Ishikawa (cell line): ENCODE data around the gene ADD2.

Experiments used
- CEBPB ChIP-seq: IDR thresholded peaks from 2 replicates; pipeline ENCODE4 v1.6.1; 2012
- CREB1 ChIP-seq: IDR thresholded peaks from 2 replicates; pipeline ENCODE4 v1.6.1; 2012; ENCODE audit warnings: low read depth
- EP300 ChIP-seq: IDR thresholded peaks from 2 replicates; pipeline ENCODE4 v1.6.1; 2012; ENCODE audit warnings: borderline replicate concordance
- FOXM1 ChIP-seq: IDR thresholded peaks from 2 replicates; pipeline ENCODE4 v1.6.1; 2012; ENCODE audit warnings: low read depth, borderline replicate concordance
- NFIC ChIP-seq: IDR thresholded peaks from 2 replicates; pipeline ENCODE4 v1.6.1; 2012
- RAD21 ChIP-seq: IDR thresholded peaks from 2 replicates; pipeline ENCODE4 v1.6.1; 2012; ENCODE audit warnings: low read depth
- TAF1 ChIP-seq: IDR thresholded peaks from 2 replicates; pipeline ENCODE4 v1.6.1; 2012; ENCODE audit warnings: low read depth, mild to moderate bottlenecking
- YY1 ChIP-seq: IDR thresholded peaks from 2 replicates; pipeline ENCODE4 v1.6.1; 2012; ENCODE audit warnings: low read depth
- ZBTB7A ChIP-seq: IDR thresholded peaks from 2 replicates; pipeline ENCODE4 v1.6.1; 2012; ENCODE audit warnings: low read depth
- TF ChIP-seq, protein P1 (sequence below): IDR thresholded peaks from 2 replicates; pipeline ENCODE4 v1.6.1; 2012; ENCODE audit warnings: low read depth, mild to moderate bottlenecking
- TF ChIP-seq, protein P2 (sequence below): IDR thresholded peaks from 2 replicates; pipeline ENCODE4 v1.6.1; 2012
- TF ChIP-seq, protein P3 (sequence below): IDR thresholded peaks from 2 replicates; pipeline ENCODE4 v1.6.1; 2012

DNA sequence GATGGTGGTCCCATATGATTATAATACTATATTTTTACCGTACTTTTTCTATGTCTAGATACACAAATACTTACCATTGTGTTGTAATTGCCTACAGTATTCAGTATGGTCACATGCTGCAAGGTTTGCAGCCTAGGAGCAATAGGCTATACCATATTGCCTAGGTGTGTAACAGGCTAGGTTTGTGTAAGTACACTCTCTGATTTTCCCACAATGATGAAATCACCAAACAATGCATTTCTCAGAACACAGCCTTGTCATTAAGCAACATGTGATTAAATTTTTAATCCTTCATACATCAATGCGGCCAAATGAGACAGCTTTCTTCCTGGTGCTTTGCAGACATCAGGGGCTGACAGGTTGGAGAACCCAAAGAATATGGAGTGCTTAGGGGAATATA lies 37.3 kb downstream of the ADD2 start:
- TF ChIP-seq, protein P1, sequence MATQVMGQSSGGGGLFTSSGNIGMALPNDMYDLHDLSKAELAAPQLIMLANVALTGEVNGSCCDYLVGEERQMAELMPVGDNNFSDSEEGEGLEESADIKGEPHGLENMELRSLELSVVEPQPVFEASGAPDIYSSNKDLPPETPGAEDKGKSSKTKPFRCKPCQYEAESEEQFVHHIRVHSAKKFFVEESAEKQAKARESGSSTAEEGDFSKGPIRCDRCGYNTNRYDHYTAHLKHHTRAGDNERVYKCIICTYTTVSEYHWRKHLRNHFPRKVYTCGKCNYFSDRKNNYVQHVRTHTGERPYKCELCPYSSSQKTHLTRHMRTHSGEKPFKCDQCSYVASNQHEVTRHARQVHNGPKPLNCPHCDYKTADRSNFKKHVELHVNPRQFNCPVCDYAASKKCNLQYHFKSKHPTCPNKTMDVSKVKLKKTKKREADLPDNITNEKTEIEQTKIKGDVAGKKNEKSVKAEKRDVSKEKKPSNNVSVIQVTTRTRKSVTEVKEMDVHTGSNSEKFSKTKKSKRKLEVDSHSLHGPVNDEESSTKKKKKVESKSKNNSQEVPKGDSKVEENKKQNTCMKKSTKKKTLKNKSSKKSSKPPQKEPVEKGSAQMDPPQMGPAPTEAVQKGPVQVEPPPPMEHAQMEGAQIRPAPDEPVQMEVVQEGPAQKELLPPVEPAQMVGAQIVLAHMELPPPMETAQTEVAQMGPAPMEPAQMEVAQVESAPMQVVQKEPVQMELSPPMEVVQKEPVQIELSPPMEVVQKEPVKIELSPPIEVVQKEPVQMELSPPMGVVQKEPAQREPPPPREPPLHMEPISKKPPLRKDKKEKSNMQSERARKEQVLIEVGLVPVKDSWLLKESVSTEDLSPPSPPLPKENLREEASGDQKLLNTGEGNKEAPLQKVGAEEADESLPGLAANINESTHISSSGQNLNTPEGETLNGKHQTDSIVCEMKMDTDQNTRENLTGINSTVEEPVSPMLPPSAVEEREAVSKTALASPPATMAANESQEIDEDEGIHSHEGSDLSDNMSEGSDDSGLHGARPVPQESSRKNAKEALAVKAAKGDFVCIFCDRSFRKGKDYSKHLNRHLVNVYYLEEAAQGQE: no peak
- TF ChIP-seq, protein P2, sequence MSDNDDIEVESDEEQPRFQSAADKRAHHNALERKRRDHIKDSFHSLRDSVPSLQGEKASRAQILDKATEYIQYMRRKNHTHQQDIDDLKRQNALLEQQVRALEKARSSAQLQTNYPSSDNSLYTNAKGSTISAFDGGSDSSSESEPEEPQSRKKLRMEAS: no peak
- no peak for TF ChIP-seq CREB1
- TF ChIP-seq, protein P3, sequence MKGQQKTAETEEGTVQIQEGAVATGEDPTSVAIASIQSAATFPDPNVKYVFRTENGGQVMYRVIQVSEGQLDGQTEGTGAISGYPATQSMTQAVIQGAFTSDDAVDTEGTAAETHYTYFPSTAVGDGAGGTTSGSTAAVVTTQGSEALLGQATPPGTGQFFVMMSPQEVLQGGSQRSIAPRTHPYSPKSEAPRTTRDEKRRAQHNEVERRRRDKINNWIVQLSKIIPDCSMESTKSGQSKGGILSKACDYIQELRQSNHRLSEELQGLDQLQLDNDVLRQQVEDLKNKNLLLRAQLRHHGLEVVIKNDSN: no peak
- no peak for TF ChIP-seq TAF1
- no peak for TF ChIP-seq NFIC
- TF ChIP-seq CEBPB: no peak
- no peak for TF ChIP-seq YY1
- no peak for TF ChIP-seq RAD21
- no peak for TF ChIP-seq FOXM1
- TF ChIP-seq EP300: no peak
- TF ChIP-seq ZBTB7A: no peak
